Measurements from ENCODE around the gene ZNF174. TPM values are rescaled to one million over a fixed set of nuclear protein-coding genes. Genes with fewer than 3 reads are reported as not detected.

The ZNF174 gene
- polyA plus RNA-seq (ENCODE audit: insufficient read length in 3 of 3), result 10 to 100 TPM; 15.1 to 16.6 (median 15.1) TPM

DNA sequence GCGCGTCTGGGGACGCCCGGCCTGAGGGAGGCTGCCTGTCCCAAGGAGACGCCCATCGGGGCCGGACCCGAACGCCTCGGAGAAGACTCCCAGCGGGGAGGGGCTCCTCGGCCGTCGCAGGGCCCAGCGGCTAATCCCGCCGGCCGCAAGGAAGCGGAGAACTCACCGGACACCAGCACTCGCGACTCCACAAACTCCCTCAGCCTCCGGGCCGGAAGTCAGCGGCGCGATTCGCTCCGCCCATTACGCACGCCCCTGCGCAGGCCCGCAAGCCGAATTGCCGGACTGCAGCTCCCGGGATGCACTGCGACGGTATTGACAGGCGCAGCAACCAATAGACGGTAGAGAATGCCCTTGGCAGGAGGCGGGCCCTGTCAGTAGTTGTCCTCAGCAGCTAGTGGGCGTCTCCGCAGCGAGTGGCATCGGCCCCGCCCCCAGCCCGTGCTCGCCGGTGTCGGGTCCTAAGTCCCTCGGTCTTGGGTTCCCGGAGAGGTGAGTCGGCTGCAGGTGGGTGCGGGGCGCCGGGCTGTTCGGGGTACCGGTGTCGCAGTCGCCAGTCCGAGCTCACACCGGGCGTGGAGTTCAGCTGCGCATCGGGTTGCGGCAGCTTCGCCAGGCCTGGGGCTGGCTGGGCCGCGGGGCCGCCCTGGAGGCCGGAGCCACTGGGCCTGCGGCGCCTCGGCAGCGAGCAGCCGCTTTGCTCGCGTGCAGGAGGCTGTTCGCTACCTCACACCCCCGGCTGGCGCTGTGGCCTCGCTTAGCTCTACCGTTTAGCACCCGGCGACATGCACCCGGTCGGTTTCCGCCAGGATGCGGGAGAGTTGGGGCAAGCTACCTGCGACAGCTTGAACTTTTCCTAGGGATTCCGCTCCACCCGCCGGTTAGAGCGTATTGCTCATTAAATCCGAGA is at the start of gene ZNF174, which contains the start of gene ZSCAN32:
Gene ZNF174, plus strand, starts transcription at position 437 of the 910 bp plus-strand sequence. CDS start 790 bp downstream, outside the sequence.
Gene ZSCAN32, minus strand, starts transcription at position 226 of the 910 bp plus-strand sequence. CDS start 3,447 bp downstream, outside the sequence.
- peak; percentile 96 to 97 (median 97) for DNase-seq (ENCODE audit: low read depth in 3 of 3, low spot score in 2 of 3)

GRCh38 chr16:3355589-3355988 is 45.4 kb upstream of the ZNF174 start, which contains the start of gene OR2C1:
Gene OR2C1, plus strand, starts transcription at chr16:3355889. Its CDS starts 52 bp downstream, at chr16:3355941.
- no peak for DNase-seq (ENCODE audit: low read depth in 3 of 3, low spot score in 2 of 3)

DNA sequence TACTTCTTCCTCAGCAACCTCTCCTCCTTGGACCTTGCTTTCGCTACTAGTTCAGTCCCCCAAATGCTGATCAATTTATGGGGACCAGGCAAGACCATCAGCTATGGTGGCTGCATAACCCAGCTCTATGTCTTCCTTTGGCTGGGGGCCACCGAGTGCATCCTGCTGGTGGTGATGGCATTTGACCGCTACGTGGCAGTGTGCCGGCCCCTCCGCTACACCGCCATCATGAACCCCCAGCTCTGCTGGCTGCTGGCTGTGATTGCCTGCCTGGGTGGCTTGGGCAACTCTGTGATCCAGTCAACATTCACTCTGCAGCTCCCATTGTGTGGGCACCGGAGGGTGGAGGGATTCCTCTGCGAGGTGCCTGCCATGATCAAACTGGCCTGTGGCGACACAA is 44.9 kb upstream of the ZNF174 start:
- no peak for DNase-seq (ENCODE audit: low read depth in 3 of 3, low spot score in 2 of 3)

GRCh38 chr16:3358871-3359270 is 42.1 kb upstream of the ZNF174 start:
- no peak for DNase-seq (ENCODE audit: low read depth in 3 of 3, low spot score in 2 of 3)

DNA sequence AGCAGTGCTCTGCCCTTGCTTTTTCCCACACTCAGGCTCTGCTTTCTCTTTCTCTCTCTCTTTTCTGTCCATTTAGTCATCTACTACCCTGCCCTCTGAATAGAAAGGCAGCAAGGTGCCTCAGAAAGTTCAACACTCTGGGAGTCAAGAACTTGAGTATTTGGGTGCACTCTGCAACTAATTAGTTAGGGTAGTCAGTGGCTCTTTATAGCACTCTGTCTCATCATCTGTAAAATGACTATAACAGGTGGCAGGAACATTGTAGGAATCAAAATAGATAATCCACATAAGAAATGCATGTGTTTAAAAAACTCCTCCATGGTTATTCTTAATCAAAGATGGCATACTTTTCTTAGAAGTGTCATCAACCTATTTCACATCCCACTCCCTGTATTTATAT is 38.1 kb upstream of the ZNF174 start:
- no peak for DNase-seq (ENCODE audit: low read depth in 3 of 3, low spot score in 2 of 3)

GRCh38 chr16:3363793-3364192 is 37.2 kb upstream of the ZNF174 start:
- no peak for DNase-seq (ENCODE audit: low read depth in 3 of 3, low spot score in 2 of 3)

- DNase-seq (ENCODE audit: low read depth in 3 of 3, low spot score in 2 of 3), result peak; percentile 50 to 70 (median 56)
These were observed 36.1 kb upstream of the ZNF174 start for GRCh38 chr16:3364774-3365427.

DNA sequence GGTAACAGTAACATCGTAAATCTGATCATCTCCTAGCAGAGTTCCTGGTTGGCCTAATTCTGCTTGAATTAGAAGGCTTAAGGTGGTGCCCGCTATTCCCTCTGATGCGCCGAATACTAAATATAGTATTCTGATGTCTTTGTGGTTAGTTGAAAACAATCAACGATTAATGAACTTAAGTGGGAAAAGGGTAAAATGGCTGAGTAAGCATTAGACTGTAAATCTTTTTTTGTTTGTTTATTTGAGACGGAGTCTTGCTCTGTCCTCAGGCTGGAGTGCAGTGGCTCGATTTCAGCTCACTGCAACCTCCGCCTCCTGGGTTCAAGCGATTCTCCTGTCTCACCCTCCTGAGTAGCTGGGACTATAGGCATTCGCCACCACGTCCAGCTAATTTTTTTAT is 31.9 kb upstream of the ZNF174 start:
- no peak for DNase-seq (ENCODE audit: low read depth in 3 of 3, low spot score in 2 of 3)

- no peak for DNase-seq (ENCODE audit: low read depth in 3 of 3, low spot score in 2 of 3)
These were observed 25.3 kb upstream of the ZNF174 start for GRCh38 chr16:3375680-3376079.

DNA sequence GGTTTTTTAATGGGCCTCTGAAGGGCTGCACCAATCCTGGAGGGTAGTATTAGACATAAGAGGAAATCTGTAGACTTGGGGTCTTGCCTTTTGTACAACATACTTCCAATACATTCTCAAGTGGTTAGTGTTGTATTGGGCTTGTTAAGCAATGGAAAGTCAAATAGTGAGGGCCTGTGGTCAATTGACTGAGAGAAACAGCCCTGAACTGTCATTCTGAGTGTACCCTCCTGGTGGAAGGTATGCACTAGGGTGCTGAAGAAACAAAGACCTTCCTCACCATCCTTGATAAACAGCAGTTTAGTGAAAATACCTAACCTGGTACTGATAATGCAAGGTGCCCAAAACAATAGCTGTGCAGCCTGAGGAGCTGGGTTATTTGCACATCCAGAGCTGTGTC is 23.1 kb upstream of the ZNF174 start:
- no peak for DNase-seq (ENCODE audit: low read depth in 3 of 3, low spot score in 2 of 3)

GRCh38 chr16:3383045-3383448 is 18.0 kb upstream of the ZNF174 start:
- no peak for DNase-seq (ENCODE audit: low read depth in 3 of 3, low spot score in 2 of 3)

- no peak for DNase-seq (ENCODE audit: low read depth in 3 of 3, low spot score in 2 of 3)
These were observed 12.7 kb upstream of the ZNF174 start for GRCh38 chr16:3388325-3388724.

GRCh38 chr16:3389663-3390338 is 11.2 kb upstream of the ZNF174 start:
- no peak for DNase-seq (ENCODE audit: low read depth in 3 of 3, low spot score in 2 of 3)

DNA sequence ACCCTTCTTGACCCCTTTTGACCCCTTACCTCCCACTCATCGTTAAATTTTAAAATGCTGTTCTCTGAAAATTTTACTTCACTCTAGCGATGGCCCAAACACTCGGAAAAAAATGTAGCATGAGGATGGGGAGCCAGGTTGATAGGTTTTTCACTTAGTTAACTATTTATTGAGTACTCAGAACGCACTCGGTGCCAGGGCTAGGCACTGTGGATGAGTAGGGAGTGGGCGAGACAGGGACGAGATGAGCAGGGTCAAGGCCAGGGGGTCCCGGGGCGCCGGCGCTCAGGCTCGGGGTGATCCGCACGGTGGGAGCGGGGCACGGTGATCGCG is 603 bp upstream of the ZNF174 start:
- no peak for DNase-seq (ENCODE audit: low read depth in 3 of 3, low spot score in 2 of 3)

GRCh38 chr16:3401719-3402397 is 843 bp downstream of the ZNF174 start:
- DNase-seq (ENCODE audit: low read depth in 3 of 3, low spot score in 2 of 3), result no peak

- no peak for DNase-seq (ENCODE audit: low read depth in 3 of 3, low spot score in 2 of 3)
These were observed 7.7 kb downstream of the ZNF174 start for GRCh38 chr16:3408561-3409197.

GRCh38 chr16:3413730-3414379 is 12.8 kb downstream of the ZNF174 start:
- no peak for DNase-seq (ENCODE audit: low read depth in 3 of 3, low spot score in 2 of 3)

- no peak for DNase-seq (ENCODE audit: low read depth in 3 of 3, low spot score in 2 of 3)
These were observed 30.8 kb downstream of the ZNF174 start for GRCh38 chr16:3431779-3432219.

GRCh38 chr16:3434373-3434772 is 33.4 kb downstream of the ZNF174 start:
- no peak for DNase-seq (ENCODE audit: low read depth in 3 of 3, low spot score in 2 of 3)

GRCh38 chr16:3439637-3440036 is 38.6 kb downstream of the ZNF174 start:
- no peak for DNase-seq (ENCODE audit: low read depth in 3 of 3, low spot score in 2 of 3)
